ENCODE data around the gene DECR2. TPM values are rescaled to one million over a fixed set of nuclear protein-coding genes. Genes with fewer than 3 reads are reported as not detected.
"Not testable (repeated sequence)": the region's sequence is repeated elsewhere in the genome, so short reads cannot be mapped to it uniquely, and the experiment has no call there.

DECR2 gene
- polyA plus RNA-seq, 1 donor, result 91.0 TPM

DNA sequence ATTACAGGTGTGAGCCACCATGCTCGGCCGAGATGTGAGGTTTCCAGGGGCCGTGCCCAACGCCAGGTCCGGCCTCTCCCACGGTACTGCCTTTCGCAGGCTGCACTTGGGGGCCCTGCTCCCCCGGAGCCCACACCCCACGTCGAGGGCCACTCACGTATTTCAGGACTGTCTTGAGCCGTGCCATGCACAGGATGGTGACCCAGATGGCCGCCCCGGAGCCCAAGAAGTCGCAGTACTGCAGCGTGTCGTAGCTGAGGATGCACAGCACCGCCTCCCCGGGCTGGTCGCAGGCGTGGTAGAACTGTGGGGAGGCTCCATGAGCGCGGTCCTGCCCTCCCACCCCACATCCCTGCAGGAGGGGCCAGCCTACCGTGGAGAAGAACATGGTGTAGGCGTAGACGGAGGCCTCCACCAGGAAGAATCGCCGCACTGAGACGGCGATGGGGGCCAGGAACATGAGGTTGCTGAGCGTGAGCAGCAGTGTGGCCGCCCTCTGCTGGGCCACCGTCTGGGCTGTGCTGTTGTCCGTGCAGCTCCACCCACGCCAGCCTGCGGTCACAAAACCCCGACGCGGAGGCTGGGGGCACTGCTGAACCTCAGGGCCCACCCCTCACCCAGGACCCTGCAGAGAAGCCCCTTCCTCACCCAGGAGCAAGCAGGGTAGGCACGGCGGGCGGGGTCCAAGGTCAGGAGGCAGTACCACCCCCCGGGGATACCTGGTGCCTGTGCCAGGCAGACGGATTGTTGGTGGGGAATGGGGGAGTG lies 27.7 kb upstream of the DECR2 start:
- DNase-seq, result no peak
- Histone ChIP-seq H3K36me3 (ENCODE audit: control insufficient read depth, insufficient read depth, low read length) (peaks cover 54% of the 10 kb centered on the region), H3K27me3 (ENCODE audit: control insufficient read depth, insufficient read depth, low read length) (no peaks in the 10 kb centered on the region), H3K4me1 (ENCODE audit: control insufficient read depth, insufficient read depth, low read length) (peaks cover 17% of the 10 kb centered on the region), H3K9me3 (ENCODE audit: control insufficient read depth, low read depth, low read length) (peaks cover 3% of the 10 kb centered on the region), H3K4me3 (ENCODE audit: low read length) (no peak overlapping the region), H3K27ac (ENCODE audit: low read length) (no peak overlapping the region)
- no CpG with 5 or more reads among the region's 44 CpGs for WGBS (ENCODE audit: insufficient coverage, low lambda C conversion rate)

DNA sequence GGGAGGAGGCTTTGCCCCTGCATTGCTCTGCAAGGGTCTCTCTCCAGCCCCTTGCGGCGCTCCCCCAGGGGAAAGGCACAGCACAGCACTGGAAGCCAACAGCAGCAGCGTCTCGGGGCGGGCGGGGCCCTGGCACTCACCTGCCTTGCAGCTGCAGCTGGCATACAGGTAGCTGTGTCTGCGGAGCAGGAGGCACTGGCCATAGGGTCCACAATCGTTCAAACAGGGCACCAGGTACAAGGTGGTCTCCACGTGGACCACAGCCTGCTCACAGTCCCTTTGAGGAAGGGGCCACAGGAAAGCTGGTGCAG lies 27.1 kb upstream of the DECR2 start:
- peaks cover 54% of the 10 kb centered on the region for H3K36me3 ChIP-seq (ENCODE audit: control insufficient read depth, insufficient read depth, low read length)
- peaks cover 3% of the 10 kb centered on the region for H3K9me3 ChIP-seq (ENCODE audit: control insufficient read depth, low read depth, low read length)
- H3K4me1 ChIP-seq (ENCODE audit: control insufficient read depth, insufficient read depth, low read length), result peaks cover 16% of the 10 kb centered on the region
- no peak overlapping the region for H3K27ac ChIP-seq (ENCODE audit: low read length)
- no peaks in the 10 kb centered on the region for H3K27me3 ChIP-seq (ENCODE audit: control insufficient read depth, insufficient read depth, low read length)
- DNase-seq, result no peak
- no peak overlapping the region for H3K4me3 ChIP-seq (ENCODE audit: low read length)
- no CpG with 5 or more reads among the region's 9 CpGs for WGBS (ENCODE audit: insufficient coverage, low lambda C conversion rate)

DNA sequence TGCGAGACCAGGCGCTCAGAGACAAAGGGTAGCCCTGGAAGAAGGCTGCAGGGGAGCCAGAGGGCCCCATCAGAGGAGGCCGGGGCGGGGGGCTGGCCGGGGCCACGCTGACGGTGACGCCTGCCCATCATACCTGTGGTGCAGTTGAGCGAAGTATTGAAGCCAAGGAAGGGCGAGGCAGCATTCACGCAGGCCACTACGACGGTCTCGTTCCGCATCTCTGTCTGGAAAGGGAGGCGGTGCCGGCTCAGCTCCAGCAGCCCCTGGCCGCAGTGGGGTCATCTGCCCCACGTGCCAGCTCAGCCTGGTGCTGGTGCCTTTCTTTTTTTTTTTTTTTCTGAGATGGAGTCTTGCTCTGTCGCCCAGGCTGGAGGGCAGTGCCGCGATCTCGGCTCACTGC lies 26.5 kb upstream of the DECR2 start:
- no peak for DNase-seq
- peaks cover 54% of the 10 kb centered on the region for H3K36me3 ChIP-seq (ENCODE audit: control insufficient read depth, insufficient read depth, low read length)
- peaks cover 20% of the 10 kb centered on the region for H3K4me1 ChIP-seq (ENCODE audit: control insufficient read depth, insufficient read depth, low read length)
- H3K9me3 ChIP-seq (ENCODE audit: control insufficient read depth, low read depth, low read length), result peaks cover 3% of the 10 kb centered on the region
- H3K27me3 ChIP-seq (ENCODE audit: control insufficient read depth, insufficient read depth, low read length), result no peaks in the 10 kb centered on the region
- no peak overlapping the region for H3K27ac ChIP-seq (ENCODE audit: low read length)
- no peak overlapping the region for H3K4me3 ChIP-seq (ENCODE audit: low read length)
- no CpG with 5 or more reads among the region's 23 CpGs for WGBS (ENCODE audit: insufficient coverage, low lambda C conversion rate)

DNA sequence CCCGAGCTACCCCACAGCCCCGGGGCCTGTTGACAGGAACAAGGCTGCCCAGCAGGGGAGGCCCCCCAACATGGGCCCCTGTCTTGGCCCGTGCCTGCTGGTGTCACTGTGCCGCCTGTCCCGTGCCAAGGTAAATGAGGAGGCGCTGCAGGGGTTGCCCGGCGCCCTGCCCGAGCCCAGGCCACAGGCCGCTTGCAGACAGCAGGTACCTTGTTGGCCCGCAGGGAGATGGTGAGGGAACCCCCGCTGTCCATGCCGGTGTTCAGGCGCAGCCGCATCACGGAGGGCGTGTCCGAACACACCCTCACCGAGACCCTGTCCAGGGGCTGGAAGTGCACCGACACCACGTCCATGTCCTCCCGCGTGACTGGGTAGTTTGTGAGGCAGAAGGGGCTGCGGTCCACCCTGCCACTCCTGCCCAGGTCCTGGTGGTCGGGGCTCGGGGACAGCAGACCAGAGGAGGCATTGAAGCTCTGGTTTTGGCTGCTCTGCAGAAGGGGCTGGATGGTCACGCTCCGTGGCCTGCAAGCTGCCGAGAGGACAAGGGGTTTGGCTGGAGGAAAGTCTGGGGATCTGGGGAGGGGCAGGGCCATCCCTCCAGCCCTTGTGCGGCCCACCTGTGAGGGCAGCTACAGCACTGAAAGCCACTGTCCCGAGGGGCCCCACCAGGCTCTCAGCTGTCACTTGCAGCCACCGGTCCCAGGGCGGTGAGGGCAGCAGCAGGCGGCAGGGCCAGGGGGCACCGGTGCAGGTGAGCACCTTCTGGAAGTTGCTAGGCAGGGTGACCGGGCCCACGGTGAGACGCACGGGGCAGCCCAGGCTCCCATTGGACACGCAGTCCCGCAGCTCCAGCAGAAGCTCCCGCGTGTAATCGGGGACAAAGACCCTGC lies 25.5 kb upstream of the DECR2 start:
- Histone ChIP-seq H3K36me3 (ENCODE audit: control insufficient read depth, insufficient read depth, low read length) (peaks cover 54% of the 10 kb centered on the region), H3K27ac (ENCODE audit: low read length) (no peak overlapping the region), H3K4me1 (ENCODE audit: control insufficient read depth, insufficient read depth, low read length) (peaks cover 17% of the 10 kb centered on the region), H3K9me3 (ENCODE audit: control insufficient read depth, low read depth, low read length) (peaks cover 5% of the 10 kb centered on the region), H3K4me3 (ENCODE audit: low read length) (no peak overlapping the region), H3K27me3 (ENCODE audit: control insufficient read depth, insufficient read depth, low read length) (no peaks in the 10 kb centered on the region)
- WGBS (ENCODE audit: insufficient coverage, low lambda C conversion rate), result no CpG with 5 or more reads among the region's 44 CpGs
- DNase-seq, result no peak

DNA sequence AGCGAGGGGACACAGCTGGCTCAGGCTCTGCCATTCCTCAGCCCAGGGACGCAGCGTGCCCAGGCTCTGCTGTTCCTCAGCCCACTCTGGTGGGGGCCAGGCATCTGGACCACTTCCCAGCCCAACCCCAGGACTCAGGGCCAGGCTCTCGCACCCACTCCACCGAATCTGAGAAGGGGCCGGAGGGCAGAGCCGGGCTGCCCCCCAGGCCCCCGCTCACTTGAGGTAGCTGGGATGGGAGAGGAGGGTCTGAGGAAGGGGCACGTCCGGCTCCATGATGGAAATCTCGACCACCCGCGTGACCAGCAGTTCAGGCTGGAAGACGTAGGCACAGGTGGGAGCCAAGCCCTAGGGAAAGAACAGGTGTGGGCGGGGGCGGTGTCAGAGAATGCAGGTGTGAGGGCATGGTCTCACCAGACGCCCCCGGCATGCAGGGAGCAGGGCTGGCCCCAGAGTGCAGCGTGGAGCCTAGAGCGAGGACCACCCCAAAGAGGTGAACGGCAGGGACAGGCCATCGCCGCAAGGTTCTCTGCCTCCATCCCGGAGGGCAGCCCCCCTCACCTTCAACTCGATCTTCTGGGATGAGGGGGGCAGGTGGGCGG lies 24.8 kb upstream of the DECR2 start:
- H3K4me1 ChIP-seq (ENCODE audit: control insufficient read depth, insufficient read depth, low read length), result peaks cover 17% of the 10 kb centered on the region
- peaks cover 47% of the 10 kb centered on the region for H3K36me3 ChIP-seq (ENCODE audit: control insufficient read depth, insufficient read depth, low read length)
- no peak for DNase-seq
- H3K27me3 ChIP-seq (ENCODE audit: control insufficient read depth, insufficient read depth, low read length), result no peaks in the 10 kb centered on the region
- no CpG with 5 or more reads among the region's 26 CpGs for WGBS (ENCODE audit: insufficient coverage, low lambda C conversion rate)
- no peak overlapping the region for H3K27ac ChIP-seq (ENCODE audit: low read length)
- H3K9me3 ChIP-seq (ENCODE audit: control insufficient read depth, low read depth, low read length), result peaks cover 5% of the 10 kb centered on the region
- no peak overlapping the region for H3K4me3 ChIP-seq (ENCODE audit: low read length)

DNA sequence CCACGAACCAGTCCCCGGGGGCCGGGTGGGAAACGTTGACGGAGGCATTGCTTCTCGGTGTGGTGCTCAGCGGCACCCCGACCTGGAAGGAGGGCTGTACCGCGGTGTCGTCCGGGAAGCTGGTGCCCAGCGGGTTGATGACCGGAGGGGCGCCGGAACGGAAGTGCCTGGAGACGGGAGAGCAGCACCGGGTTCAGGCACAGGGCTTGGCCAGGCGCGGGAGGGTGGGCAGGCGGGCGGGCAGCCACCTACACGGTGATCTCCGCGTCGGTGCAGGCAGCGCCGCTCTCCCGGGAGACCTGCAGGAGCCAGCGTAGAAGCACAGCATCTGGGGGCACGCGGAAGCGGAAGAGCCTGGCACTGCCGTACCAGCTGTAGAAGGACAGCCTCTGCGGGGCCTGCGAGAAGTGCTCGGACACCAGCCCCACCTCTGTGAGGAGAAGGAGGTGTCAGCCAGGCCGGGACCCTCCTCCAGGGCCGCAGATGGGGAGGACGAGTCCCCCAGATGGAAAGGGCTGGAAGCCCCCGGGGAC lies 24.2 kb upstream of the DECR2 start:
- H3K9me3 ChIP-seq (ENCODE audit: control insufficient read depth, low read depth, low read length), result peaks cover 5% of the 10 kb centered on the region
- no CpG with 5 or more reads among the region's 42 CpGs for WGBS (ENCODE audit: insufficient coverage, low lambda C conversion rate)
- H3K27ac ChIP-seq (ENCODE audit: low read length), result no peak overlapping the region
- peaks cover 17% of the 10 kb centered on the region for H3K4me1 ChIP-seq (ENCODE audit: control insufficient read depth, insufficient read depth, low read length)
- H3K27me3 ChIP-seq (ENCODE audit: control insufficient read depth, insufficient read depth, low read length), result no peaks in the 10 kb centered on the region
- H3K36me3 ChIP-seq (ENCODE audit: control insufficient read depth, insufficient read depth, low read length), result peaks cover 41% of the 10 kb centered on the region
- no peak for DNase-seq
- no peak overlapping the region for H3K4me3 ChIP-seq (ENCODE audit: low read length)

DNA sequence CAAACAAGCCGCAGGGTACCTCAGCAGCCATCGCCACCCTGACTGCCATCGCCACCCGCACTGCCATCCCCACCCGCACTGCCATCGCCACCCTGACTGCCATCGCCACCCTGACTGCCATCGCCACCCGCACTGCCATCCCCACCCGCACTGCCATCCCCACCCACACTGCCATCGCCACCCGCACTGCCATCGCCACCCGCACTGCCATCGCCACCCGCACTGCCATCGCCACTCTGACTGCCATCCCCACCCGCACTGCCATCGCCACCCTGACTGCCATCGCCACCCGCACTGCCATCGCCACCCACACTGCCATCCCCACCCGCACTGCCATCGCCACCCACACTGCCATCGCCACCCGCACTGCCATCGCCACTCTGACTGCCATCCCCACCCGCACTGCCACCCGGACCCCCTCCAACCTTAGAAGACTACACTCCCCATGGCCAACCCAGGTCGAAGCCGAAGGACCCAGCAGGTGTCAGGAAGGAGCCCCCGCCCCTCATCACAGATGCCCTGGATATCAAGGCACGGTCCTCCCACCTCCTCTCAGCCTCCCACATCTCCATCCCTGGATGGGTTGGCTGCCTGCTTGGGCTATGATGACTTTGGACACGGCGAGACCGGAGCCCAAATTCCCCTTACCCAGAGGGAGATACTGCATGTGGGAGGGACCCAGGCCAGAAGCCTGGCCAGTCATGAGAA lies 23.4 kb upstream of the DECR2 start:
- H3K27me3 ChIP-seq (ENCODE audit: control insufficient read depth, insufficient read depth, low read length); H3K27ac ChIP-seq (ENCODE audit: low read length); DNase-seq; H3K9me3 ChIP-seq (ENCODE audit: control insufficient read depth, low read depth, low read length); H3K4me3 ChIP-seq (ENCODE audit: low read length): not testable (repeated sequence)
- Histone ChIP-seq H3K4me1 (ENCODE audit: control insufficient read depth, insufficient read depth, low read length) (peaks cover 22% of the 10 kb centered on the region), H3K36me3 (ENCODE audit: control insufficient read depth, insufficient read depth, low read length) (peaks cover 33% of the 10 kb centered on the region)
- no CpG with 5 or more reads among the region's 36 CpGs for WGBS (ENCODE audit: insufficient coverage, low lambda C conversion rate)

DNA sequence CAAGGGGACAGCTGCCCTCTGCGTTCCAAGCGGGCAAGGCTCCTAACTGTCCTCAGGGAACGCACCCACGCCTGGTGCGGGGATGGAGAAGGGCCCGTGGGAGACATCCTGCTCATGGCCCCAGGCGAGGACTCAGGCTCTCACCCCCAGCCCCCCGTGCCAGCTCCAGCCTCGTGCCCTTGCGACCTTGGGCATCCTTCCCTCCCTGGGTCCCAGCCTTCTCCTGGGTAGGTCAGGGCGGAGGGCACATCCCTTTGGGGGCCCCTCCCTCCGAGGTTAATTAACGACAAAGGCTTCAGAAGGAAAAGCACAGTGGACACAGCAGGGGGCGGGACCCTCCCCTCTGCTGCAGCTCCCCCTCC lies 22.9 kb upstream of the DECR2 start:
- Histone ChIP-seq H3K4me3 (ENCODE audit: low read length) (no peak overlapping the region), H3K9me3 (ENCODE audit: control insufficient read depth, low read depth, low read length) (peaks cover 5% of the 10 kb centered on the region), H3K27me3 (ENCODE audit: control insufficient read depth, insufficient read depth, low read length) (peaks cover 2% of the 10 kb centered on the region), H3K36me3 (ENCODE audit: control insufficient read depth, insufficient read depth, low read length) (peaks cover 32% of the 10 kb centered on the region), H3K4me1 (ENCODE audit: control insufficient read depth, insufficient read depth, low read length) (peaks cover 28% of the 10 kb centered on the region), H3K27ac (ENCODE audit: low read length) (no peak overlapping the region)
- no CpG with 5 or more reads among the region's 14 CpGs for WGBS (ENCODE audit: insufficient coverage, low lambda C conversion rate)
- DNase-seq, result no peak

DNA sequence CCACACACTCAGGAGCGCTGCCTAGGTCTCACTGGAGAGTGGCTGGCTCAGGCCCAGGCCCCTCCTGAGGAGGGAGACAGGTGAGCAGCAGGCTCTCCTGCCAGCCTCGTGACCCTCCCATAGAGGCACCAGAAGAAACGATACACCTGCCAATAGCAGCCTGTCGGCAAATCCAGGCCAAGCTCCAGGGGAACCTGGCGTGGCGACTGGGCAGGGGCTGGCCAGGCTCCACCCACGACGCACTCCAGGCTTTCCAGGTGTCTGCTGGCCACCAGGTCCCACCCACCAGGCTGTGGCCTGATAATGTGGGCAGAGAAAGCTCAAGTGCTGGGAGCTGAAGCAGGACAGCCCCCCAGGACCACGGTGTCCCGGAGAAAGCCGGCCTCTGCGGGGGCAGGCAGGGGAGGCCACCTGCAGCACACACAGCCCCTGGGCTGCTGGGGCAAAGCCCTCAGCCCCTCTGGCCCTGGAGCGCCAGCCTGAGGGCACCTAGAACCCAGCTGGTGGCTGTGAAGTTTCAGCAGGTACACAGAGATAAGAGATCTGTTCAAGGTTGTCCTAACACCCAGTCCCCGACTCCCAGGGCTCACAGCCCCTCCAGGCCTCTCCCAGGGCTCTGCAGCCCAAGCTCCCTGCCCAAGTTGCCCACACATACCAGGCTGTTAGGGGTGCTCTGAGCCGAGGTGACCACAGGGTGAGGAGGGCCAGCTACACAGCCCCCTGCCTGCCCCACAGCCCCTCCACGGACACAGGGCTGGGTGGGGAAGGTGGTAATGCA lies 22.3 kb upstream of the DECR2 start:
- WGBS (ENCODE audit: insufficient coverage, low lambda C conversion rate), result no CpG with 5 or more reads among the region's 16 CpGs
- Histone ChIP-seq H3K27me3 (ENCODE audit: control insufficient read depth, insufficient read depth, low read length) (peaks cover 2% of the 10 kb centered on the region), H3K4me3 (ENCODE audit: low read length) (peak overlapping the region; percentile 6), H3K9me3 (ENCODE audit: control insufficient read depth, low read depth, low read length) (peaks cover 5% of the 10 kb centered on the region), H3K4me1 (ENCODE audit: control insufficient read depth, insufficient read depth, low read length) (peaks cover 32% of the 10 kb centered on the region), H3K27ac (ENCODE audit: low read length) (peak overlapping the region; percentile 41), H3K36me3 (ENCODE audit: control insufficient read depth, insufficient read depth, low read length) (peaks cover 27% of the 10 kb centered on the region)
- peak; percentile 83 to 89 for DNase-seq
